K562 treated with DMSO at 1 percent for 24 hours (cell line): ENCODE data around the gene FGD5. TPM values are rescaled to one million over a fixed set of nuclear protein-coding genes. Genes with fewer than 3 reads are reported as not detected.

Experiments used
- total RNA-seq: library from RNA; unstranded; fragments of 300-600 nt; gene quantifications from 2 replicates; pipeline ENCODE4 v1.2.3, GENCODE V29; 2022; ENCODE audit warnings: low read depth; ENCODE audit not compliant: insufficient read depth

FGD5 gene, protein sequence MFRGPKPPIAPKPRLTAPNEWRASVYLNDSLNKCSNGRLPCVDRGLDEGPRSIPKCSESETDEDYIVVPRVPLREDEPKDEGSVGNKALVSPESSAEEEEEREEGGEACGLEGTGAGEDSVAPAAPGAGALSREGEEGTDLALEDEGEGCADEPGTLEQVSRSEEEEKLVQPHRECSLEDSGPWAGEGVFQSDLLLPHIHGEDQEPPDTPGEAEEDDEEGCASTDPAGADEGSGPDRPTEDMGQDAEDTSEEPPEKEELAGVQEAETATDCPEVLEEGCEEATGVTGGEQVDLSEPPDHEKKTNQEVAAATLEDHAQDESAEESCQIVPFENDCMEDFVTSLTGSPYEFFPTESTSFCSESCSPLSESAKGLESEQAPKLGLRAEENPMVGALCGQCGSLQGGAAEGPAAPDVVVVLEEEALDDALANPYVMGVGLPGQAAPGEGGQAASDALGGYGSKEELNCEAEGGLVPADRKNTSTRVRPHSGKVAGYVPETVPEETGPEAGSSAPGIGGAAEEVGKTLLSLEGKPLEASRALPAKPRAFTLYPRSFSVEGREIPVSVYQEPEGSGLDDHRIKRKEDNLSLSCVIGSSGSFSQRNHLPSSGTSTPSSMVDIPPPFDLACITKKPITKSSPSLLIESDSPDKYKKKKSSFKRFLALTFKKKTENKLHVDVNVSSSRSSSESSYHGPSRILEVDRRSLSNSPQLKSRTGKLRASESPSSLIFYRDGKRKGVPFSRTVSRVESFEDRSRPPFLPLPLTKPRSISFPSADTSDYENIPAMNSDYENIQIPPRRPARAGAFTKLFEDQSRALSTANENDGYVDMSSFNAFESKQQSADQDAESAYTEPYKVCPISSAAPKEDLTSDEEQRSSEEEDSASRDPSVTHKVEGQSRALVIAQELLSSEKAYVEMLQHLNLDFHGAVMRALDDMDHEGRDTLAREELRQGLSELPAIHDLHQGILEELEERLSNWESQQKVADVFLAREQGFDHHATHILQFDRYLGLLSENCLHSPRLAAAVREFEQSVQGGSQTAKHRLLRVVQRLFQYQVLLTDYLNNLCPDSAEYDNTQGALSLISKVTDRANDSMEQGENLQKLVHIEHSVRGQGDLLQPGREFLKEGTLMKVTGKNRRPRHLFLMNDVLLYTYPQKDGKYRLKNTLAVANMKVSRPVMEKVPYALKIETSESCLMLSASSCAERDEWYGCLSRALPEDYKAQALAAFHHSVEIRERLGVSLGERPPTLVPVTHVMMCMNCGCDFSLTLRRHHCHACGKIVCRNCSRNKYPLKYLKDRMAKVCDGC (N-terminal part only)
- total RNA-seq = 0.13 TPM in 1 of 2 replicates, not detected in the other

DNA sequence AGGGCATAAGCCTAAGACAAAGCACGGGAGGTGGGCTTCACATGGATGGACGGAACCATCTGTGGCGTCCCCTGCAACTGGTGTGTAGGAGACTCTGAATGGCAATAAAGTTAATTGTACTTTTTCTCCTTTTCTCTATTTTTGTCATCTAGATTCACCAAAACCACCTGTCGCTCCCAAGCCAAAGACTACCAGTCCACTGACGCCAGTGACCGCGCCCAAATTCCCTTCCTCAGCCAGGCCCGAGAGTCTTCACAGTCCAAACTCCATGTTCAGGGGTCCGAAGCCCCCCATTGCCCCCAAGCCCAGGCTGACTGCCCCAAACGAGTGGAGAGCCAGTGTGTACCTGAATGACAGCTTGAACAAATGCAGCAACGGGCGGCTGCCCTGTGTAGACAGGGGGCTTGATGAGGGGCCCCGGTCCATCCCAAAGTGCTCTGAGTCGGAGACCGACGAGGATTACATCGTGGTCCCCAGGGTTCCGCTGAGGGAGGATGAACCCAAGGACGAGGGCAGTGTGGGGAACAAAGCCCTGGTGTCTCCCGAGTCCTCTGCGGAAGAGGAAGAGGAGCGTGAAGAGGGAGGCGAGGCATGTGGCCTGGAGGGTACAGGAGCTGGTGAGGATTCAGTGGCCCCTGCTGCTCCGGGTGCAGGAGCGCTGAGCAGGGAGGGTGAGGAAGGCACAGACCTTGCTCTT lies at the start of gene FGD5:
Gene FGD5, plus strand, starts transcription at position 159 of the 697 bp plus-strand sequence. Its CDS starts 110 bp downstream, at position 269.

DNA sequence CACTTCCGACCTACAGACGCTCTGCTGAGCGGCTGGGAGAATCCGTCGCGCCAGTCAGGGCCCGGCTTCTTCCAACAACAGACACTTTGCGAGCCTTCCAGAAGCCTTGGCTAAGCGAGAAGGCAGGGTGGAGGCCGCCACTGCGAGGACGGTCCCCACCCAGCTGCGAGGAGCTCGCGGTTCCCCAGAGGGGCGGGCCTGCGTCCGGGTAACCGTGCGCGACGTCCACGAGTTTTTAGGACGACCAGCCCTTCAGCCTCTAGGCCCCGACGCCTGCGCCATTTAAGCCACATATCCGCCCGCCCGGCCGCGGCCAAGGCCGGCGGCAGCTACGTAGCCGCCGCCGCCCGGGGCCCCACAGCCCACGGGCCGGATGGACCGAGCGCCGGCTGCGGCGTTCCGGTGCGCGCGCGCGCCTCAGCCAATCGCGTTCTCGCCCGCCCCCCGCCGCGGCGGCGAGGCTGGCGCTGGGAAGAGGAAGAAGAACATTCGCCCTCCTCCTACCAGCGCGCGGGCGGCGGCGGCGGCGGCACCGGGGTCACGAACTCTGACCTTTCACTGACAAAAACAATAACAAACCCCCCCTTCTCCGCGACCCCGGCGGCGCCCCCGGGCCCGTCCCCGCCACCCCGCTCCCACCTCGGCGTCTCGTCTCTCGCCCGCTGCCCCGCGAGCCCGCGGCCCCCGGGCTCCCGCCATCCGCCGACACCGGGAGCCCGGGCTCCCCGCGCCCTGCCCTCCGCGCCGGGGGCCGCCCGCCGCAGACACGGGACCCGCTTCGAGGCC lies 128.5 kb downstream of the FGD5 start, which contains the start of gene NR2C2:
Gene NR2C2, plus strand, starts transcription at position 484 of the 786 bp plus-strand sequence. CDS start 56,332 bp downstream, outside the sequence.

Other genes starting within 250 kb of the FGD5 start
- 15.5 and 25.8 TPM in 2 replicates for gene CCDC174, start 167.2 kb upstream of the FGD5 start, total RNA-seq
- 0.12 TPM in 1 of 2 replicates, not detected in the other for gene C3orf20, start 143.8 kb upstream of the FGD5 start, total RNA-seq
- gene NR2C2, start 128.6 kb downstream of the FGD5 start, total RNA-seq = 31.4 and 39.4 TPM in 2 replicates
- gene MRPS25, start 246.4 kb downstream of the FGD5 start, total RNA-seq = 40.2 and 46.4 TPM in 2 replicates